HG03135 (cell line): Measurements from ENCODE around the gene CFAP77.
A peak's percentile ranks its signal among the peaks of the same experiment; 100 is the strongest.
"Not testable (repeated sequence)": the region's sequence is repeated elsewhere in the genome, so short reads cannot be mapped to it uniquely, and the experiment has no call there.

ENCODE experiments used
- ATAC-seq: cut with Tn5 transposase; IDR thresholded peaks from one replicate; pipeline ENCODE4 v1.9.1; 2021; ENCODE audit warnings: mild to moderate bottlenecking, moderate library complexity; ENCODE audit not compliant: unreplicated experiment

The CFAP77 gene

GRCh38 chr9:132409828-132410528 lies at the start of gene CFAP77:
TSS of gene CFAP77 (plus strand) at chr9:132410211. CDS start at chr9:132410272, 61 bp downstream.
- no peak for ATAC-seq

DNA sequence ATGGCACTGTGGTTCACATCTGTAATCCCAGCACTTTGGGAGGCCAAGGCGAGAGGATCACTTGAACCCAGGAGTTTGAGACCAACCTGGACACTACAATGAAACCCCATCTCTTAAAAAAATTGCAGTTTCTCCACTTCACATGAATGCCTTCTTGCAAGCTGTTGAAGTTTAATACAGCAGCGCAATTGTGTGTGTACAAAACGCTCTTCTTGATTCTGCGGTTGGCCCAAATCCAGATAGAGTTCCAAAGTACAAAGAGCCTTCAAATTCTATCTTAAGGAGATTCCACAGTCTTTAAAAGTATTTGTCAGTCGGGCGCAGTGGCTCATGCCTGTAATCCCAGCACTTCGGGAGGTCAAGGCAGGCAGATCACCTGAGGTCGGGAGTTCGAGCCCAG lies 45.9 kb upstream of the CFAP77 start:
- no peak for ATAC-seq

DNA sequence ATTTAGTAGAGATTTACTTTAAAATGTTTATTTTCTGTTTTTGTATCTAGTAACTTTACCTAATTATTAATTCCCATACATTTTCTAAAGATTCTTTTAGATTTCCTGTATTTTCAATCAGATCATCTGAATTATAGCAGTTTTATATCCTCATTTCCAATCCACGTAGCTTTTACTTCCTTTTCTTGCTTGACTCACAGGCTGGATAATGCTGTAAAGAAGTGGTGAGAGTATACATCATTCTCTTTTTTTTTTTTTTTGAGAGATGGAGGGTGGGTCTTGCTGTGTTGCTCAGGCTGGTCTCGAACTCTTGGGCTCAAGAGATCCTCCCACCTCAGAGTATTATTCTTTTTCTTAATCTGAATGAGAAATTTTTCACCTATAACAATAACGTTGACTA lies 44.0 kb upstream of the CFAP77 start:
- ATAC-seq: no peak

DNA sequence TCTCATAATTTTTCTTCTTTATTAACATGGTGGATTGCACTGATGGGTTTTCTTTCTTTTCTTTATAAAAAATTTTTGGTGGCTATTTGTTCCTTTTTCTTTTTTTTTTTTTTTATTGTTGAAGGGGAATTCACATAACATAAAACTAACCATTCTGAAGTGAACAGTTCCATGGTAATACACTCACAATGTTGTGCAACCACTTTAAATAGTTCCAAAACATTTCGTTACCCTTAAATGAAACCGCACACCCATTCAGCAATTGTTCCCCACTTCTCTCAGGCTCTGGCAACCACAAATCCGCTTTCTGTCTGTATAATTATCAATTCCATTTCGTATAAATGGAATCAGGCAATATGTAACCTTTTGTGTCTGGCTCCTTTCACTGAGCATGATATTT lies 43.5 kb upstream of the CFAP77 start:
- no peak for ATAC-seq

DNA sequence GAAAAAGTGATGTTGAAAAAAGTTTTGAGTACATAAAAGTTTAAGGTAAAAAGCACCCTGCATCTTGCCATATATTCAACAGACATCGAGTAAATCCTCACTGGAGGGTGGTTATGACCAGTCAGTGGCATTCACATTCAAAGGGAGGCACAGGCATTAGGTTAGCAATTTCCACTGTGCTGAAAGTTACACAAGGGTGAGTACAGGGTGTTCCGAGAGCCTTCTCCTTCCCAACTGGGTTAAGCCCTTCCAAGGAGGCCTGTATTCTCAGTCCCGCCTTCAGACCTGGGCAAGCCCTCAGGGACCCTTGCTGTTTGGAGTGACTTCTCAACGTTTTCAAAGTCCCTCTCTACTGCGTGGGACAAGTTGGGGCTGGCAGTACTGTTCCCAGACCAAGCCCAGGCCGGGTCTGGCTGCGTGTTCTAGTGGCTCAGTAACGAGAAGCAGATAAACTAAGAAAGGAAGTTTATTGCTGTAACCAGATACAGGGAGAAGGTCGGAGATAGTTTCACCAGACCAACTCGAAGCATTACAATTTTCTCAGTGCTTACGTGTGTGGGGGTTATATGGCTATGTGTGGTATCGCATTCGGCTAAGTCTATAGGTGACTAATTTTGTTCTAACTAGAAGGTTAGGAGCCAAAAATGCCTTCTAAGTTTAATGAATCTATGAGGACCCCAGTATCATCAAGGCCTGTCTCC lies 42.2 kb upstream of the CFAP77 start:
- no peak for ATAC-seq

GRCh38 chr9:132369421-132369820 lies 40.6 kb upstream of the CFAP77 start:
- no peak for ATAC-seq

DNA sequence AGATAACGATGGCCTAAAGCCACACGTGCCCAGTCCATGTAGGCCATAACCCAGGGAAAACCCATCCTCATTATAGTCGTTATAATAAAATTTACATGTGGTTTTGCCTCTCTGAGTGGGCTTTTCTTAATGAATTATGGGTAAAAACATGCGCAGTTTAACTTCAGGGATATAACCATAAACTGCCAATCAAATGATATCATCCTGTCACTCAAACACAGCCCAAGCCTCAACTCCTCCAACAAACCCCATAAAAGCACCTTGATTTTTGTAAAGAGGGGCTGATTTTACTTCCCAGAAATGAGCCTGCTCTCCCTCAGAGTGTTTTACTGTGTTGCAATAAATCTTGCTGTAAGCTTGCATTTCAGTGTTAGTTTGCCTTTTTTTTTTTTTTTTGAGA lies 39.4 kb upstream of the CFAP77 start:
- no peak for ATAC-seq

- ATAC-seq: no peak
These were observed 37.6 kb upstream of the CFAP77 start for GRCh38 chr9:132372177-132373095.

DNA sequence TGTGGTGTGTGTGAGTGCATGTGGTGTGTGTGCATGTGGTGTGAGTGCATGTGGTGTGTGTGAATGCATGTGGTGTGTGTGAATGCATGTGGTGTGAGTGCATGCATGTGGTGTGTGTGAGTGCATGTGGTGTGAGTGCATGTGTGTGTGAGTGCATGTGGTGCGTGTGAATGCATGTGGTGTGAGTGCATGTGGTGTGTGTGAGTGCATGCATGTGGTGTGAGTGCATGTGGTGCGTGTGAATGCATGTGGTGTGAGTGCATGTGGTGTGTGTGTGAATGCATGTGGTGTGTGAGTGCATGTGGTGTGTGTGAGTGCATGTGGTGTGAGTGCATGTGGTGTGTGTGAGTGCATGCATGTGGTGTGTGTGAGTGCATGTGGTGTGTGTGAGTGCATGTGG lies 32.2 kb upstream of the CFAP77 start:
- not testable (repeated sequence) for ATAC-seq

- not testable (repeated sequence) for ATAC-seq
These were observed 31.6 kb upstream of the CFAP77 start for GRCh38 chr9:132378416-132378815.

- ATAC-seq: peak; percentile 67
These were observed 28.0 kb upstream of the CFAP77 start for GRCh38 chr9:132381966-132382541.

GRCh38 chr9:132383462-132383883 lies 26.5 kb upstream of the CFAP77 start:
- no peak for ATAC-seq

- peak; percentile 47 for ATAC-seq
These were observed 25.6 kb upstream of the CFAP77 start for GRCh38 chr9:132384376-132384775.

- ATAC-seq: no peak
These were observed 22.9 kb upstream of the CFAP77 start for GRCh38 chr9:132387133-132387532.

- ATAC-seq: no peak
These were observed 19.0 kb upstream of the CFAP77 start for GRCh38 chr9:132390966-132391365.

- no peak for ATAC-seq
These were observed 18.6 kb upstream of the CFAP77 start for GRCh38 chr9:132391449-132391848.

- no peak for ATAC-seq
These were observed 14.5 kb upstream of the CFAP77 start for GRCh38 chr9:132395560-132395959.

GRCh38 chr9:132401824-132402223 lies 8.2 kb upstream of the CFAP77 start:
- ATAC-seq: no peak

DNA sequence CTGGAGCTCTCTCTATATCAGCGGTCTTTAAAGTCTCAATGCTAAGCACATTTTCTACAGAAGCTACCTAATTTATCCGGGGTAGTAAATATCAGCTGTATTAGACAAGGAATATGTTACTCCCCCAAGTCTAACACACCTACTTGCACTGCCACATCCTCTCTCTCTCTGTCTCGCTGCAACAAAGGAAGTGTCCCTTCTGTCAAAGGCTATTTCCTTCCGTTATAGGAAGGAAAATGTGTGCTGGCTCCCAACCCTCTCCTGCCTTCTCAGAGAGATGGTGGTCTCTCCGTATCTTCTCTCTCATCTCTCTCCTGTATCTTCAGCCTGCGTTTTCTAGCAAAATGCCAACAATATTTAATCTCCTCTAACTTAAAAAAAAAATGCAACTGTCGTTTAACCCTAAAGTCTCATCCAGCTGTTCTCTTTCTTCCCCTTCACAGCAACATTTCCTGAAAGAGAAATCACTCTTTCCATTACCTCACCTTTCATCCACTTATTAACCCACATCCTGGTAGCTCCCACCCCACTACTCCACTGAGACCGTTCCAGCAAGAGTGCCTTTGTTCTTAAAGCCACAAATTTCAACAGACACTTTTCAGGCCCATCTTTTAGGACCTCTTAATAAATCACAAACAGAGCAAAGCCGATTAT lies 5.7 kb upstream of the CFAP77 start:
- no peak for ATAC-seq

DNA sequence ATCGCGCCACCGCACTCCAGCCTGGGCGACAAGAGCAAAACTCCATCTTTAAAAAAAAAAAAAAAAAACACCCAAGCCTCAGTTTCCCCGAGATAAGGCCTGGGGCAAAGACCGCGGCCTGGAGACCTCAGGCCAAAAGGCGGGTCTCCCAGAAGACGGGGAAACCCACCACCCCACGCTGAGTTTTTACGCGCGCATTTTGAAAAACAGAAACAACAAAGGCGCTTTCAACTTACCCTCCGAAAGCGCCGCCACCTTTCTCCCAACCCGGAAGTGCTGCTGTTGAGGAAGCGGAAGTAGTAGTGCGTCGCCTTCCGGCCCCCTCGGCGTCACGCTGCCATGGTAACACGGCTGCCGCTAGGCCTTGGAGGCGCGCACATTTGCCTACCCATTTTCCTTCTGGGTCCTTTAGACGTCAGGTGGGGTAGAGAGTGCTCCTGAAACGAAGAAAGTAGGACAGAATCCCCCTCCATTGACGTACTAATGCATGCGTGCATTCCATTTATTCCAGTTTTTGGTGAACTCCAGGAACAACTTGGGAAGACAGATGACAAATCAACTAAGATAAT lies 3.4 kb upstream of the CFAP77 start, which contains the start of gene TTF1:
TTF1 (minus strand) TSS at position 287 of the 569 bp plus-strand sequence. CDS start 4,019 bp downstream, outside the sequence.
- peak; percentile 73 for ATAC-seq
